Measurements from ENCODE around the gene TBC1D3I.
"Not testable (repeated sequence)": the region's sequence is repeated elsewhere in the genome, so short reads cannot be mapped to it uniquely, and the experiment has no call there.

DNA sequence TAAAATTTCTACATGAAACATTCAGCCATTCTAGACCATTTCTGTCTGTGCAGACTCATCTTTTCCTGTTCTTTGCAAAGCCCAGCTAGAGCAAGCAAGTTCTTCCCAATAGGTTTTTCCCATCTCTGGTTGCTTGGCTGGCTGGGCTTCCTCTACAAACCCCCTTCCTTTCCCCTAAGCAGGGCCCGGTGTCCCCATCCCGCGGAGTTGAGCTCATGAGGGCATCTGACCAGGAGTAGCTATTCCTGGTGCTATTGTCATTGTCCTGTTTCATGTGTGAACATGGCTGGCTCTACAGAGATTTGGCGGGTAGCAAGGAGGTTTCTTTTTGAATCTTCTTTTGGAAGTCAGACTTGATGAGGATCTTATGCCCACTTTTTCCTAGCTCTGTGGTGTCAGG is 22.3 kb downstream of the TBC1D3I start:
- not testable (repeated sequence) for TF ChIP-seq POLR2A, POLR2AphosphoS5, POU2F2, TAF1, SPI1 (IDR thresholded peaks at IDR 0.05; ENCODE audit: low read depth, low read length)
